ENCODE data around the gene UPK3B.
"Not testable (repeated sequence)": the region's sequence is repeated elsewhere in the genome, so short reads cannot be mapped to it uniquely, and the experiment has no call there.

The UPK3B gene

GRCh38 chr7:76492139-76492538 is 18.2 kb upstream of the UPK3B start:
- DNase-seq (ENCODE audit: low read depth), result not testable (repeated sequence)

- DNase-seq (ENCODE audit: low read depth), result not testable (repeated sequence)
Measured at GRCh38 chr7:76495717-76496116, 14.6 kb upstream of the UPK3B start.

- DNase-seq (ENCODE audit: low read depth), result not testable (repeated sequence)
Measured at GRCh38 chr7:76497918-76498582, 12.3 kb upstream of the UPK3B start.

- not testable (repeated sequence) for DNase-seq (ENCODE audit: low read depth)
Measured at GRCh38 chr7:76498583-76499200, 11.7 kb upstream of the UPK3B start.

- DNase-seq (ENCODE audit: low read depth), result not testable (repeated sequence)
Measured at GRCh38 chr7:76499201-76499923, 11.0 kb upstream of the UPK3B start.

GRCh38 chr7:76499924-76500241 is 10.5 kb upstream of the UPK3B start:
- DNase-seq (ENCODE audit: low read depth), result not testable (repeated sequence)

- not testable (repeated sequence) for DNase-seq (ENCODE audit: low read depth)
Measured at GRCh38 chr7:76502224-76502623, 8.1 kb upstream of the UPK3B start.

GRCh38 chr7:76502836-76503235 is 7.5 kb upstream of the UPK3B start:
- DNase-seq (ENCODE audit: low read depth), result not testable (repeated sequence)

- not testable (repeated sequence) for DNase-seq (ENCODE audit: low read depth)
Measured at GRCh38 chr7:76503244-76503643, 7.1 kb upstream of the UPK3B start.

- not testable (repeated sequence) for DNase-seq (ENCODE audit: low read depth)
Measured at GRCh38 chr7:76504351-76505167, 5.8 kb upstream of the UPK3B start.

- no peak for DNase-seq (ENCODE audit: low read depth)
Measured at GRCh38 chr7:76505168-76506080, 4.9 kb upstream of the UPK3B start.

GRCh38 chr7:76506081-76506440 is 4.3 kb upstream of the UPK3B start:
- DNase-seq (ENCODE audit: low read depth), result no peak

GRCh38 chr7:76506643-76507042 is 3.7 kb upstream of the UPK3B start:
- not testable (repeated sequence) for DNase-seq (ENCODE audit: low read depth)

GRCh38 chr7:76507723-76508406 is 2.5 kb upstream of the UPK3B start:
- no peak for DNase-seq (ENCODE audit: low read depth)

GRCh38 chr7:76511200-76511910 is 1.0 kb downstream of the UPK3B start:
- not testable (repeated sequence) for DNase-seq (ENCODE audit: low read depth)

- DNase-seq (ENCODE audit: low read depth), result not testable (repeated sequence)
Measured at GRCh38 chr7:76511911-76512885, 1.8 kb downstream of the UPK3B start.

- no peak for DNase-seq (ENCODE audit: low read depth)
Measured at GRCh38 chr7:76512941-76513816, 2.8 kb downstream of the UPK3B start.

All from stimulated activated CD4-positive, alpha-beta T cell treated with anti-CD3 and anti-CD28 coated beads, Interleukin-2, amount 100 ng/mL, for 4 hours (primary cell).